ENCODE results near the gene SGO2.

DNA sequence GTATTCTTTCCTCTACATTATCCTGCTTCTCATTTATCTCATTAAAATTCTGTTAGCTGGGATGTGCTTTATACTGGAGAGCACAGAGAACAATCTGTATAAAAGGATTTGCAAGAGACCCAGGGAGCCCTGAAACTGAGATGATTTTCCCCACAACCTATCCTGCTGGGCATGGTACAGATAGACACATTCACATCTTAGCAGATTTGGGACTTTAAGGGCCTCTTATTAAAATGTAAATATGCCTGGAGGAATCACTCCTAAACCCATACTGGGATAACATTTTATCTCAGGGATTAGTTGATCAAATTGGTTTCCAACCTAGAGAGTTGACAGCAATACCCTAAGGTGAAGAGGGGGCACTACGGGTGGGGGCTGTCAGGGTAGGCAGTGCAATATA lies 105.3 kb downstream of the SGO2 start:
- TF ChIP-seq, protein P1, sequence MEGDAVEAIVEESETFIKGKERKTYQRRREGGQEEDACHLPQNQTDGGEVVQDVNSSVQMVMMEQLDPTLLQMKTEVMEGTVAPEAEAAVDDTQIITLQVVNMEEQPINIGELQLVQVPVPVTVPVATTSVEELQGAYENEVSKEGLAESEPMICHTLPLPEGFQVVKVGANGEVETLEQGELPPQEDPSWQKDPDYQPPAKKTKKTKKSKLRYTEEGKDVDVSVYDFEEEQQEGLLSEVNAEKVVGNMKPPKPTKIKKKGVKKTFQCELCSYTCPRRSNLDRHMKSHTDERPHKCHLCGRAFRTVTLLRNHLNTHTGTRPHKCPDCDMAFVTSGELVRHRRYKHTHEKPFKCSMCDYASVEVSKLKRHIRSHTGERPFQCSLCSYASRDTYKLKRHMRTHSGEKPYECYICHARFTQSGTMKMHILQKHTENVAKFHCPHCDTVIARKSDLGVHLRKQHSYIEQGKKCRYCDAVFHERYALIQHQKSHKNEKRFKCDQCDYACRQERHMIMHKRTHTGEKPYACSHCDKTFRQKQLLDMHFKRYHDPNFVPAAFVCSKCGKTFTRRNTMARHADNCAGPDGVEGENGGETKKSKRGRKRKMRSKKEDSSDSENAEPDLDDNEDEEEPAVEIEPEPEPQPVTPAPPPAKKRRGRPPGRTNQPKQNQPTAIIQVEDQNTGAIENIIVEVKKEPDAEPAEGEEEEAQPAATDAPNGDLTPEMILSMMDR (conservative IDR thresholded peaks at IDR 0.05) = no peak
- no peak for TF ChIP-seq ZFX (IDR thresholded peaks at IDR 0.05)
